Right renal pelvis (tissue), 4 donors: ENCODE measurements around the gene EXOC3L1. TPM values are rescaled to one million over a fixed set of nuclear protein-coding genes. Genes with fewer than 3 reads are reported as not detected.
A peak's percentile ranks its signal among the peaks of the same experiment; 100 is the strongest.

Experiments used
- DNase-seq, 4 donors: peaks; one replicate each; pipeline ENCODE4 v3.0.0-alpha.2; 2013; ENCODE audit warnings: low read depth in 4 of 4, low spot score in 3 of 4, missing footprints in 1 of 4
- polyA plus RNA-seq, 4 donors: library from polyadenylated mRNA; unstranded; fragments of 120-200 nt; gene quantifications; one replicate each; pipeline ENCODE4 v1.2.1, GENCODE V29; 2013; ENCODE audit not compliant: insufficient read length in 4 of 4

Gene EXOC3L1
- polyA plus RNA-seq, 4 donors: 4.6 to 7.8 (median 5.3) TPM

- no peak for DNase-seq
Measured at GRCh38 chr16:67199808-67200198, 9.9 kb upstream of the EXOC3L1 start.

GRCh38 chr16:67199011-67199807, 9.3 kb upstream of the EXOC3L1 start, which contains the start of gene ELMO3:
ELMO3 (plus strand) TSS chr16:67199131; CDS start chr16:67199327, 196 bp downstream.
- no peak for DNase-seq

GRCh38 chr16:67198238-67198734, 8.3 kb upstream of the EXOC3L1 start:
- DNase-seq: no peak

- no peak for DNase-seq
Measured at GRCh38 chr16:67197704-67198103, 7.8 kb upstream of the EXOC3L1 start.

- no peak for DNase-seq
Measured at GRCh38 chr16:67196881-67197280, 6.9 kb upstream of the EXOC3L1 start.

- no peak for DNase-seq
Measured at GRCh38 chr16:67195676-67196075, 5.7 kb upstream of the EXOC3L1 start.

GRCh38 chr16:67194260-67194659, 4.3 kb upstream of the EXOC3L1 start:
- DNase-seq: no peak

- no peak for DNase-seq
Measured at GRCh38 chr16:67193536-67193935, 3.6 kb upstream of the EXOC3L1 start.

- no peak for DNase-seq
Measured at GRCh38 chr16:67192781-67193361, 2.9 kb upstream of the EXOC3L1 start.

GRCh38 chr16:67191995-67192681, 2.2 kb upstream of the EXOC3L1 start, which contains the start of gene E2F4:
E2F4 (plus strand) TSS chr16:67192155; CDS start chr16:67192228, 73 bp downstream.
- peak; percentile 78 to 85 (median 82) for DNase-seq

GRCh38 chr16:67191411-67191994, 1.6 kb upstream of the EXOC3L1 start:
- no peak for DNase-seq

- no peak for DNase-seq
Measured at GRCh38 chr16:67190448-67191399, 788 bp upstream of the EXOC3L1 start.

GRCh38 chr16:67188798-67189197, 1.1 kb downstream of the EXOC3L1 start:
- DNase-seq: no peak

GRCh38 chr16:67188323-67188722, 1.6 kb downstream of the EXOC3L1 start:
- no peak for DNase-seq

GRCh38 chr16:67187175-67187890, 2.6 kb downstream of the EXOC3L1 start:
- no peak for DNase-seq

- DNase-seq: no peak
Measured at GRCh38 chr16:67186550-67186950, 3.4 kb downstream of the EXOC3L1 start.

GRCh38 chr16:67185651-67186134, 4.2 kb downstream of the EXOC3L1 start:
- no peak for DNase-seq

- DNase-seq: peak in 3 of 4 donors; percentile 74 to 87 (median 80)
Measured at GRCh38 chr16:67184995-67185650, 4.8 kb downstream of the EXOC3L1 start.
